DMS153 treated with DMSO at 0.1 percent for 48 hours (cell line): Measurements from ENCODE around the gene VEGFA.

Source experiments
- DNase-seq: peaks from one replicate; lab custom pipeline; 2025; ENCODE audit not compliant: unreplicated experiment; lab: John Stamatoyannopoulos, UW

VEGFA gene

DNA sequence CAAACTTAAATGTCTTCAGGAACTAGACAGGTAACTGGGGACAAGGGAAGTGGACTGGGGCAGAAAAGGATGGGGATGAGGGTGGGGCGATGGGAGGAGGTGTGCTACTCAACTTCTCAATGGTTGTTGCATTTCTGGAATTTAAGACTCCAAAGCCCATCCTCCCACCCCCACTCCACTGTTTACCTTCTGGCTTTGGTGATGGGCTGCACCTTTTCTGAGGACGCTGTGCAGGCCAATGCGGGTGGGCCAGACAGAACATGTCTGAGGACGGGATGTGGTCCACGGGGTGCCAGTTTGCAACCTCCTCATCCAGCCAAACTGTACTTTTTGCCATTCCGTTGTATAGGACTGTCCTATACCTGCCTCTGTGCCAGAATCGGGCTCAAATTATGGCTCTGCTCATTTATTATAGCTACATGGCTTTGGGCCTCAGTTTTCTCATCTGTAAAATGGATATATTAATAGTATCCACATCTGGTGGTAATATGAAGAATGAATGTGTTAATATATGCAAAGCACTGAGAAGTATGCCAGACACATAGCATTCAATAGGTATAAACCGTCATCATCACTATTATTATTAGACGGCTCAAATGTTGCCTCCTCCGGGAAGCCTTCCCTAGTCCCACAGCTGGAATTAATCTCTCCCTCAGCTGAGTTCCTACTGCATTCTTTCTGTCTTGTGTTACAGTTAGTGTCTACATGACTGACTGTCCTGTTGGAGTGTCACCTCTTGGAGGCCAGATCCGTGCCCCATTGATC lies 31.0 kb upstream of the VEGFA start:
- DNase-seq = no peak

- DNase-seq = no peak
Measured at GRCh38 chr6:43739642-43740091, 30.3 kb upstream of the VEGFA start.

- DNase-seq = no peak
Measured at GRCh38 chr6:43740321-43740960, 29.6 kb upstream of the VEGFA start.

GRCh38 chr6:43740961-43741764 lies 28.8 kb upstream of the VEGFA start:
- DNase-seq = no peak

- DNase-seq = no peak
Measured at GRCh38 chr6:43741829-43742228, 28.2 kb upstream of the VEGFA start.

GRCh38 chr6:43742285-43742684 lies 27.7 kb upstream of the VEGFA start:
- DNase-seq = no peak

- no peak for DNase-seq
Measured at GRCh38 chr6:43742931-43743632, 26.9 kb upstream of the VEGFA start.

DNA sequence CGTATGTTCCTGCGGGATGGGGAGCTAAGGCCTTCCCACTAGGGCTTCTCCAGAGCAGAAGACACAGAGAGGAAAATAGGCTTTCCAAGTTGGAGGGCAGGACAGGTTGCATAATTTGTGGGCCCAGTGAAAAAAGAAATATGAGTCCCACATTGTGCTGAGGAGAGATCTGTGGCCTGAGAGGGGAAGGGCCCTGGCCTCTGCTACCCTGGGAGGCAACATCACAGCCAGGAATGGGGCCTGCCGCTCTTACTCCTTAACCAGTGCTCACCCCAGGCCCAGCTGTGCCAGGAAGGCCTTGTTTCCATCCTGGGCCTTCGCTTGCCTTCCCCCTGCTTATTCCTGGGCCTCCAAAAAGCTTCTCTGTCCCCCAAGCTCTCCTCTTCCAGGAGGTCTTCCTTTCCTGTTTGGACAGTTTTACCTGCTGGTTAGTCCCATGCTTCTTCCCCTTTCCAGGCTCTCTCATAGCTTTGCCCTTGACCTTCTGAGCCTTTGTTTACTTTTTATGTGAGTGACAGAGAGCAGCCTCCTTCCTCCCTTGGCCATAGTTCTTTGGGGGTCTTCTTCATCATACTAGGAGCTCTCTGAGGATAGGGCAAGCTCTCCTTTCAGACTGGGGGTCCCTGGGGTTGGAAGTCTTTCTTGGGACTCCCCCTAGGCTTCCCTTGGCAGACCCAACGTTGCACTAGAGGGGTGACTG lies 26.2 kb upstream of the VEGFA start:
- no peak for DNase-seq

- DNase-seq = no peak
Measured at GRCh38 chr6:43744491-43744890, 25.5 kb upstream of the VEGFA start.

GRCh38 chr6:43744931-43745727 lies 24.9 kb upstream of the VEGFA start:
- no peak for DNase-seq

DNA sequence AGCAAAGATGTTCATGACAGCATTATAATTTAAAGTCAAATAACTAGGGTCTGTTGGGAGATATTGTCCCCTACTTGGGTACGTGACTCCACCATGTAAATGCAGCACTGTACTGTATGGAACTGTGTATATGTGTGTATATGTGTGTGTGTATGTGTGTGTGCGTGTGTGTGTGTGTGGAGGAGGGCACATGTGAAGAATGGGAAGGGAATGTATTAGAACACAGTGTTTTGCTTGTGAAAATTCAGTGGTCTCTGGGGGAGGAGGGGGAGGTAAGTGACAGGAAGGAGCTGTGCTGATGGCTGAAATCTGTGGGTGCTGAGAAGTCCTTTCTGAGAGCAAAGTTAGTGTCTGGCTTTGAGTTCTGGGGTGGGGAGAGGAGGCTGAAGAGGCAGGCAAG lies 23.9 kb upstream of the VEGFA start:
- no peak for DNase-seq

- DNase-seq = no peak
Measured at GRCh38 chr6:43746613-43747102, 23.4 kb upstream of the VEGFA start.

DNA sequence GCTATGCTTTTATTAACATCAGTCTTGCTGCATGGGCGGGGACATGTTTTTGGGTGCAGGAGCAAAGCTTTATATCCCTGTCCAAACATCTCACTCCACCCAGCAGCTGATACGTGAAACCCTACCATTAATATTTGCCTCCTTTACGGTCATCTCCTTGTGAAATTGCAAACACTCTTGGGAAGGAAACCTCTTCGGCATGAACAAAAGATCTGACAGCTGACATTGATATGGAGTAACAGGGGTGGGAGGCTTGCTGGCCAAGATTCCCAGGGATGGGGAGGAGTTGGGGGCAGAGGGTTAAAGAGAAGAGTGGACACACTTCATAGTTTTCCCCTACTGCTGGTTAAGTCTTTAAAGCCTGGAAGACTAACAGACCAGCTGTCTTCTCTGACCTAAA lies 22.2 kb upstream of the VEGFA start:
- DNase-seq = no peak

DNA sequence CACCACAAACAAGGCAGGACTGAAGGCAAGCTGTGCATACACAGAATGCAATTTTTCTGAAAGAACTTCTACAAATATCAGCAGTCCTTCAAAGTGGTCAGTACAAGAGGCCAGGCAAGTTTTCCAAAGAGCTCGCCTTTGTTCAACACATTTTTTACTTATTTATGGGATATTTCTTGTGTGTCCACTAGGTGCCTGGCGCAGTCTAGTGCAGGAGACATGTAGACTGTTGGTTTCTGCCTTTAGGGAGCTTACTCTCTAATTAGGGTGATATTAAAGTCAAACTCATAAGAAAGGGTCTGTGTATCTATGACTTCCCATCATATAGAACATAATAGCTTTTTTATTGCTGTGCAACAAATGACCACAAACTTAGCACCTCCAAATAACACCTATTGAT lies 21.2 kb upstream of the VEGFA start:
- no peak for DNase-seq

DNA sequence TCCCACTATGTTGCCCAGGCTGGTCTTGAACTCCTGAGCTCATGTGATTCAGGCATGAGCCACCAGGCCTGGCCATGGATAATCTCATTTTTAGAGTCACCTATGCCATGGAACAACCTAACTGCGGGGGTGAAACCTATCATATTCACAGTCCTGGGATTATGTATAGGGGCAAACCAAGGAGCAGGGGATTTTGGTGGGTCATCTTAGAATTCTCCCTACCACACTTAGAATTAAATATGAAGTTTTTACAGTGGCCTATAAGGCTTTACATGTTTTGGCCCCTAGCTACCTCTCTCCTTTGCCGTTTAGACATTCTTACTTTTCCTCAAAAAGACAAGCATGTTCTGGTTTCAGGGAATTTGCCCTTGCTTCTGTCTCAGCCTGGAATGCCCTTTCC lies 20.6 kb upstream of the VEGFA start:
- DNase-seq = no peak

DNA sequence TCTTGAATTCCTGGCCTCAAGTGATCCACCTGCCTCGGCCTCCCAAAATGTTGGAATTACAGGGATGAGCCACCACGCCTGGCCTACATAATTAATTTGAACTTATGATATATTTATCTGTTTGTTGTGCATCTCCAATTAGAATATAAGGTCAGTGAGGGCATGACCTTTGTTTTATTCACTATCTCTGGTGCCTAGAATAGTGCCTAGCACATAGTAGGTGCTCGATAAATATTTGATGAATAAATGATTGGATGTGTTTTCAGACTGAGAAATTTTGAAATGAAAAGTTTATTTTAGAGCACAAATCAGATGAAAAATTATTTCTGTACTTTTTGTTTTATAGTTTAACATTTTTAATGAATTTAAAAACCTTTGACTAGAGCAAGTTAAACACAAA lies 19.4 kb upstream of the VEGFA start:
- DNase-seq = no peak

GRCh38 chr6:43753570-43754183 lies 16.3 kb upstream of the VEGFA start:
- DNase-seq = no peak

- no peak for DNase-seq
Measured at GRCh38 chr6:43757966-43758616, 11.9 kb upstream of the VEGFA start.

DNA sequence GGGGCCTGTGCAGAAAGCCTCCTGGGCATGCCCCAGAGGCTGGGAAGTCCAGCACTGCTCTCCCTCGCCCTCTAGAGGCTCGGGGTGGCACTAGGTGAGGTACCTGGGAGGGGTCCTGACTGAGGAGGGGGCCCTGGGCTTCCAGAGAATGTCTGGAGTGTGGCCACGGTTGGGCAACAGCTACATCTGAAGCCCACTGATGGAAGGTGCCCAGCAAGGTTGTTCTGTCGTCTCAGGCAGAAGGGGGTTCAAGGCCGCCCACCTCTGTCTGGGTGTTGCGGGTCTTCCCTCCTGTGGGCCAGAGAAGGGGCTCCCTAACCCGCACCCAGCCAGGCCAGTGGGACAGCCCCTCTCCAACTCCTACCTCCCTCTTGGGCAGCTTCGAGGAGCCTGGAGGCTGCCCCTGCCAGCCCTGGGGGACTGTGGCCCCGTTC lies 11.4 kb upstream of the VEGFA start:
- no peak for DNase-seq
